H1 (cell line): ENCODE measurements around the gene COA1. TPM values are rescaled to one million over a fixed set of nuclear protein-coding genes. Genes with fewer than 3 reads are reported as not detected.
"Not testable (repeated sequence)": the region's sequence is repeated elsewhere in the genome, so short reads cannot be mapped to it uniquely, and the experiment has no call there.

Source experiments
- CTCF ChIA-PET: fragments of 300-600 bp; sonication (Branson Sonifier 250); formaldehyde crosslinking; loops from one replicate; lab custom pipeline; 2021; ENCODE audit not compliant: partially characterized antibody; lab: Charles Lee
- POLR2A ChIA-PET: fragments of 300-600 bp; sonication (Branson Sonifier 250); formaldehyde crosslinking; loops from one replicate; lab custom pipeline; 2021; ENCODE audit warnings: inconsistent platforms; ENCODE audit not compliant: partially characterized antibody; lab: Charles Lee
- DNase-seq, 2 experiments: peaks; one replicate each; pipeline versions ENCODE4 v3.0.0 to v3.0.0-alpha.2; 2010 to 2022; ENCODE audit warnings: low spot score in 2 of 2, low read depth in 1 of 2, mixed read lengths in 1 of 2
- FAIRE-seq: peaks from 2 replicates; lab custom pipeline; 2011; peaks lifted over from hg19 to GRCh38; lab: Jason Lieb, UNC
- H2AFZ ChIP-seq: 2 replicates; pipeline ENCODE4 v1.8.1; 2012; ENCODE audit warnings: low read length, inconsistent platforms
- H2AK5ac ChIP-seq: 2 replicates; pipeline ENCODE4 v1.6.1; 2013; ENCODE audit warnings: low read depth, low read length
- H2BK120ac ChIP-seq: replicated peaks from 2 replicates; pipeline ENCODE3; 2013; ENCODE audit warnings: low read depth, low read length, inconsistent platforms
- H2BK12ac ChIP-seq: 2 replicates; pipeline ENCODE4 v1.6.1; 2013; ENCODE audit warnings: low read depth, low read length
- H2BK15ac ChIP-seq: 2 replicates; pipeline ENCODE4 v1.6.1; 2013; ENCODE audit warnings: low read length
- H2BK20ac ChIP-seq: 2 replicates; pipeline ENCODE4 v1.6.1; 2013; ENCODE audit warnings: low read length
- H2BK5ac ChIP-seq: 2 replicates; pipeline ENCODE4 v1.6.1; 2013; ENCODE audit warnings: low read depth, low read length
- H3K14ac ChIP-seq: 2 replicates; pipeline ENCODE4 v1.6.1; 2013; ENCODE audit warnings: inconsistent platforms; ENCODE audit not compliant: insufficient read length
- H3K18ac ChIP-seq: 2 replicates; pipeline ENCODE4 v1.6.1; 2013; ENCODE audit warnings: low read length; ENCODE audit errors: extremely low read depth
- H3K23ac ChIP-seq: 2 replicates; pipeline ENCODE4 v1.6.1; 2013; ENCODE audit warnings: inconsistent platforms; ENCODE audit not compliant: insufficient read length
- H3K23me2 ChIP-seq: 2 replicates; pipeline ENCODE4 v1.6.1; 2013; ENCODE audit warnings: low read depth, low read length
- H3K27ac ChIP-seq: 2 replicates; pipeline ENCODE4 v1.6.1; 2011; ENCODE audit warnings: low read depth, low read length, inconsistent platforms
- H3K27me3 ChIP-seq, 4 experiments: replicated peaks in 1 of 4; 1 replicate in 1 of 4; 2 replicates in 3 of 4; pipeline versions ENCODE4 v1.6.1 to v1.8.1; 2011 to 2013; ENCODE audit warnings: low read length in 3 of 4, mild to moderate bottlenecking in 3 of 4, inconsistent platforms in 2 of 4, mixed read lengths in 2 of 4, moderate library complexity in 1 of 4; ENCODE audit not compliant: control insufficient read depth in 3 of 4, insufficient read depth in 3 of 4; ENCODE audit errors: extremely low read depth in 1 of 4
- H3K36me3 ChIP-seq, 4 experiments: 2 replicates each; pipeline versions ENCODE4 v1.6.1 to v1.8.1; 2011 to 2013; ENCODE audit warnings: mild to moderate bottlenecking in 4 of 4, low read length in 3 of 4, moderate library complexity in 2 of 4, control low read depth in 1 of 4, inconsistent platforms in 1 of 4; ENCODE audit not compliant: insufficient read depth in 4 of 4, control insufficient read depth in 2 of 4
- H3K4ac ChIP-seq: replicated peaks from 2 replicates; pipeline ENCODE3; 2013; ENCODE audit warnings: low read length, low read depth, mixed read lengths, inconsistent platforms; ENCODE audit not compliant: insufficient read length
- H3K4me1 ChIP-seq, 4 experiments: replicated peaks in 1 of 4; 1 replicate in 1 of 4; 2 replicates in 3 of 4; pipeline versions ENCODE4 v1.6.1 to v1.8.1; 2011 to 2013; ENCODE audit warnings: low read length in 3 of 4, inconsistent platforms in 2 of 4, mixed read lengths in 1 of 4; ENCODE audit not compliant: insufficient read depth in 4 of 4, control insufficient read depth in 3 of 4
- H3K4me2 ChIP-seq, 2 experiments: 2 replicates each; pipeline versions ENCODE4 v1.6.1 to v1.8.1; 2011 to 2013; ENCODE audit warnings: low read depth in 2 of 2, low read length in 2 of 2, control low read depth in 1 of 2, inconsistent platforms in 1 of 2, mild to moderate bottlenecking in 1 of 2; ENCODE audit not compliant: insufficient read depth in 1 of 2
- H3K4me3 ChIP-seq, 4 experiments: fragments of 200-600, 300-600 bp in 1 of 4; sonication (generic), shearing (Covaris generic), sonication (Bioruptor Twin) in 1 of 4; 2 replicates each; pipeline versions ENCODE4 v1.5.1 to v1.8.1; 2011 to 2016; ENCODE audit warnings: low read length in 4 of 4, low read depth in 3 of 4, control low read depth in 2 of 4, inconsistent platforms in 2 of 4, mild to moderate bottlenecking in 2 of 4, mixed read lengths in 1 of 4, moderate library complexity in 1 of 4; ENCODE audit not compliant: insufficient read depth in 2 of 4; ENCODE audit errors: extremely low read depth in 1 of 4
- H3K56ac ChIP-seq: replicated peaks from 2 replicates; pipeline ENCODE3; 2013; ENCODE audit warnings: low read depth, mild to moderate bottlenecking, mixed read lengths, low read length, inconsistent platforms; ENCODE audit not compliant: insufficient read length
- H3K79me1 ChIP-seq: 2 replicates; pipeline ENCODE4 v1.6.1; 2013; ENCODE audit warnings: low read depth, low read length, control low read depth
- H3K79me2 ChIP-seq, 2 experiments: 2 replicates each; pipeline versions ENCODE4 v1.6.1 to v1.8.1; 2012 to 2013; ENCODE audit warnings: low read length in 2 of 2, mild to moderate bottlenecking in 2 of 2, inconsistent platforms in 1 of 2; ENCODE audit not compliant: insufficient read depth in 2 of 2, control insufficient read depth in 1 of 2
- H3K9ac ChIP-seq, 4 experiments: replicated peaks in 1 of 4; 1 replicate in 1 of 4; 2 replicates in 3 of 4; pipeline versions ENCODE4 v1.6.1 to v1.8.1; 2011 to 2013; ENCODE audit warnings: low read depth in 3 of 4, low read length in 3 of 4, control low read depth in 2 of 4, mild to moderate bottlenecking in 2 of 4, moderate library complexity in 2 of 4, inconsistent platforms in 1 of 4; ENCODE audit errors: extremely low read depth in 1 of 4
- H3K9me3 ChIP-seq, 2 experiments: 2 replicates each; pipeline versions ENCODE4 v1.6.1 to v1.8.1; 2012 to 2013; ENCODE audit warnings: mild to moderate bottlenecking in 2 of 2, moderate library complexity in 2 of 2, control low read depth in 1 of 2, inconsistent platforms in 1 of 2, low read depth in 1 of 2, low read length in 1 of 2, mixed read lengths in 1 of 2; ENCODE audit not compliant: insufficient read depth in 2 of 2
- H4K20me1 ChIP-seq, 2 experiments: replicated peaks in 1 of 2; 2 replicates each; pipeline versions ENCODE3 to v1.8.1; 2011 to 2013; ENCODE audit warnings: inconsistent platforms in 2 of 2, low read length in 2 of 2, mild to moderate bottlenecking in 1 of 2; ENCODE audit not compliant: insufficient read depth in 2 of 2, control insufficient read depth in 1 of 2
- H4K5ac ChIP-seq: 2 replicates; pipeline ENCODE4 v1.6.1; 2013; ENCODE audit warnings: low read length, low read depth, mixed read lengths, inconsistent platforms; ENCODE audit not compliant: insufficient read length
- H4K8ac ChIP-seq: 2 replicates; pipeline ENCODE4 v1.8.0; 2013; ENCODE audit warnings: mild to moderate bottlenecking, moderate library complexity, low read length, inconsistent platforms; ENCODE audit not compliant: insufficient read depth; ENCODE audit errors: extremely low read depth
- H4K91ac ChIP-seq: replicated peaks from 2 replicates; pipeline ENCODE3; 2013; ENCODE audit warnings: low read length, mixed read lengths, inconsistent platforms; ENCODE audit not compliant: insufficient read length
- WGBS, 2 experiments: shearing (Covaris generic) in 1 of 2; methylation state at CpG; one replicate each; pipeline versions ENCODE4 v1.1.6 to v1.1.7; 2013 to 2015; ENCODE audit warnings: low lambda C conversion rate in 2 of 2, mixed read lengths in 2 of 2, inconsistent platforms in 1 of 2, low coverage in 1 of 2, missing lambda C conversion rate in 1 of 2; ENCODE audit not compliant: insufficient replicate concordance in 2 of 2, insufficient coverage in 1 of 2, insufficient read length in 1 of 2; ENCODE audit errors: extremely low coverage in 1 of 2, missing lambda C conversion rate in 1 of 2; 5-methylcytosine and 5-hydroxymethylcytosine counted together
- polyA plus RNA-seq, 7 experiments: library from polyadenylated mRNA; depleted of rRNA in 3 of 7; stranded (reverse) in 5 of 7; unstranded in 2 of 7; fragments of >200 nt in 5 of 7; fragments of 200-250 nt in 2 of 7; gene quantifications; 1 replicate in 5 of 7; 2 replicates in 1 of 7; 4 replicates in 1 of 7; pipeline versions ENCODE4 v1.2.1 to v1.2.3, GENCODE V29; 2011 to 2013; ENCODE audit warnings: missing spikeins in 2 of 7, mixed read lengths in 2 of 7
- total RNA-seq: library from RNA; stranded (reverse); fragmentation: NEBNext Ultra II Directional; extraction: Animal tissue kit (Norgen Biotek cat#: 25700); gene quantifications from 2 replicates; pipeline ENCODE4 v1.2.1, GENCODE V29; 2021

Gene COA1
- total and polyA plus RNA-seq, 2 of the 8 experiments (the other 6 are each of a cell fraction or from before 2014, with no cell fraction given): 98.6 to 143 TPM

DNA sequence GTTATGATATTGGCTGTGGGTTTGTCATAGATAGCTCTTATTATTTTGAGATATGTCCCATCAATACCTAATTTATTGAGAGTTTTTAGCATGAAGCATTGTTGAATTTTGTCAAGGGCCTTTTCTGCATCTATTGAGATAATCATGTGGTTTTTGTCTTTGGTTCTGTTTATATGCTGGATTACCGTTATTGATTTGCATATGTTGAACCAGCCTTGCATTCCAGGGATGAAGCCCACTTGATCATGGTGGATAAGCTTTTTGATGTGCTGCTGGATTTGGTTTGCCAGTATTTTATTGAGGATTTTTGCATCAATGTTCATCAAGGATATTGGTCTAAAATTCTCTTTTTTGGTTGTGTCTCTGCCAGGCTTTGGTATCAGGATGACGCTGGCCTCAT, 45.9 kb upstream of the COA1 start:
- H4K8ac ChIP-seq, H3K4ac ChIP-seq, H4K91ac ChIP-seq, CTCF ChIA-PET, POLR2A ChIA-PET, H3K4me1 ChIP-seq, H2AFZ ChIP-seq, H2BK120ac ChIP-seq, H3K4me3 ChIP-seq, H3K79me2 ChIP-seq, H3K56ac ChIP-seq, H3K4me2 ChIP-seq, H3K14ac ChIP-seq, H2BK5ac ChIP-seq, H4K5ac ChIP-seq, H2BK20ac ChIP-seq, H3K18ac ChIP-seq, H3K9ac ChIP-seq, H4K20me1 ChIP-seq, H3K36me3 ChIP-seq, H2BK12ac ChIP-seq, H3K23me2 ChIP-seq, H2AK5ac ChIP-seq, FAIRE-seq, H3K27ac ChIP-seq, H3K79me1 ChIP-seq, H3K27me3 ChIP-seq, H2BK15ac ChIP-seq, H3K23ac ChIP-seq, DNase-seq, H3K9me3 ChIP-seq: not testable (repeated sequence)
- 88% methylated on average over 2 of the region's 2 CpGs; no CpG with 5 or more reads in 1 of the 2 experiments for WGBS, 2 experiments

DNA sequence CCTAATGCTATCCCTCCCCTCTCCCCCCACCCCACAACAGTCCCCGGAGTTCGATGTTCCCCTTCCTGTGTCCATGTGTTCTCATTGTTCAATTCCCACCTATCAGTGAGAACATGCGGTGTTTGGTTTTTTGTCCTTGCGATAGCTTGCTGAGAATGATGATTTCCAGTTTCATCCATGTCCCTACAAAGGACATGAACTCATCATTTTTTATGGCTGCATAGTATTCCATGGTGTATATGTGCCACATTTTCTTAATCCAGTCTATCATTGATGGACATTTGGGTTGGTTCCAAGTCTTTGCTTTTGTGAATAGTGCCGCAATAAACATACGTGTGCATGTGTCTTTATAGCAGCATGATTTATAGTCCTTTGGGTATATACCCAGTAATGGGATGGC, 43.9 kb upstream of the COA1 start:
- H3K4me1 ChIP-seq, H4K5ac ChIP-seq, H3K23me2 ChIP-seq, H3K27ac ChIP-seq, DNase-seq, H3K27me3 ChIP-seq, H2AFZ ChIP-seq, H3K56ac ChIP-seq, CTCF ChIA-PET, H3K23ac ChIP-seq, H4K8ac ChIP-seq, H2AK5ac ChIP-seq, H3K4me3 ChIP-seq, H2BK15ac ChIP-seq, POLR2A ChIA-PET, H3K36me3 ChIP-seq, H3K14ac ChIP-seq, H4K20me1 ChIP-seq, H3K9ac ChIP-seq, H3K4me2 ChIP-seq, H3K9me3 ChIP-seq, H4K91ac ChIP-seq, H2BK120ac ChIP-seq, H2BK12ac ChIP-seq, H2BK5ac ChIP-seq, FAIRE-seq, H2BK20ac ChIP-seq, H3K4ac ChIP-seq, H3K79me1 ChIP-seq, H3K79me2 ChIP-seq, H3K18ac ChIP-seq: not testable (repeated sequence)
- 76% methylated on average over 4 of the region's 6 CpGs; no CpG with 5 or more reads in 1 of the 2 experiments for WGBS, 2 experiments
